Fibroblast of villous mesenchyme (primary cell): Measurements from ENCODE around the gene PGAM2. TPM values are rescaled to one million over a fixed set of nuclear protein-coding genes. Genes with fewer than 3 reads are reported as not detected.

Experiments used
- DNase-seq: peaks from one replicate; pipeline ENCODE4 v3.0.0-alpha.2; 2010; ENCODE audit warnings: low read depth
- H3K4me3 ChIP-seq: 2 replicates; pipeline ENCODE4 v1.5.1; 2011; ENCODE audit warnings: low read depth, mild to moderate bottlenecking, low read length
- total RNA-seq: library from RNA; depleted of rRNA; stranded (reverse); fragments of >200 nt; gene quantifications from 2 replicates; pipeline ENCODE4 v1.2.3, GENCODE V29; 2012
- TF ChIP-seq, protein P1 (sequence below): IDR thresholded peaks from 2 replicates; pipeline ENCODE4 v1.5.1; 2012; ENCODE audit warnings: low read depth, mild to moderate bottlenecking, low read length; ENCODE audit not compliant: insufficient read depth

The PGAM2 gene
- total RNA-seq = under 0.01 and 0.32 TPM in 2 replicates

GRCh38 chr7:44065431-44066110 is at the start of gene PGAM2:
PGAM2 (minus strand) TSS chr7:44065567; CDS start chr7:44065529, 38 bp downstream.
- no peak for DNase-seq
- TF ChIP-seq, protein P1, sequence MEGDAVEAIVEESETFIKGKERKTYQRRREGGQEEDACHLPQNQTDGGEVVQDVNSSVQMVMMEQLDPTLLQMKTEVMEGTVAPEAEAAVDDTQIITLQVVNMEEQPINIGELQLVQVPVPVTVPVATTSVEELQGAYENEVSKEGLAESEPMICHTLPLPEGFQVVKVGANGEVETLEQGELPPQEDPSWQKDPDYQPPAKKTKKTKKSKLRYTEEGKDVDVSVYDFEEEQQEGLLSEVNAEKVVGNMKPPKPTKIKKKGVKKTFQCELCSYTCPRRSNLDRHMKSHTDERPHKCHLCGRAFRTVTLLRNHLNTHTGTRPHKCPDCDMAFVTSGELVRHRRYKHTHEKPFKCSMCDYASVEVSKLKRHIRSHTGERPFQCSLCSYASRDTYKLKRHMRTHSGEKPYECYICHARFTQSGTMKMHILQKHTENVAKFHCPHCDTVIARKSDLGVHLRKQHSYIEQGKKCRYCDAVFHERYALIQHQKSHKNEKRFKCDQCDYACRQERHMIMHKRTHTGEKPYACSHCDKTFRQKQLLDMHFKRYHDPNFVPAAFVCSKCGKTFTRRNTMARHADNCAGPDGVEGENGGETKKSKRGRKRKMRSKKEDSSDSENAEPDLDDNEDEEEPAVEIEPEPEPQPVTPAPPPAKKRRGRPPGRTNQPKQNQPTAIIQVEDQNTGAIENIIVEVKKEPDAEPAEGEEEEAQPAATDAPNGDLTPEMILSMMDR = no peak
- H3K4me3 ChIP-seq = no peak within 1 kb of the TSS

DNA sequence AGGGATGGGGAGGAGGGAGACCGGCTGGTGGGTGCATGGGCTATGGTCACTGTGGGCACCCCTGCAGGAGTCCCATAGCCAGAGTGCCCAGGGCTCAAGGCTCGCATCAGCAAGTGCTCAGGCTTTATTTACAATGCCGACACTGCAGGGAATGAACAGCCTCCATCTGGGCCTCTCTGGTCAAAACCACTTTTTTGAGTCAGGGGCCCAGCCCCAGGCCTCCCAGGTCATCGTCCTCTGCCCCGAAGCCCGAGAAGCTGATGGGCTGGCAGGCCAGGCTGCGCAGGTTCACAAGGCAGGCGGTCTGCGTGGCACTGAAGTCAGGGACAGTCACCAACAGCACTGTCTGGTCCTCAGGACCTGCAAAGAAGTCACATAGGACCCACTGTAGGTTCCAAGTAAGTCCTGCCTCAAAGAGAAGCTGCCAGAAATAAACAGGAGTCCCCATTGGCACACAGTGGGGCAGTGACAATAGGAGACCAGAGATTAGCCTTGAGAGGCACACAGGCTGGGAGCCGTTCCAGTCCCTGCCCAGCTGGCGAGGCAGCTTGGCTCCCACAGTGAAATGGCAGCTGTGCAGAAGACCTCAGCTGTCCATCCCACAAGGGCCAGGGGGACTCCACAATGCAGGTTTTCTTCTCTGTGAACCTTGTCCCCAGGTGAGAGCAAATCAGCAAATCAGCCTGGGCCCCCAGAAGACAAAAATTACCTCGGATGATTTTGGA is 49.4 kb upstream of the PGAM2 start:
- DNase-seq = no peak
- H3K4me3 ChIP-seq = no peak overlapping the region
- TF ChIP-seq, protein P1 = no peak

GRCh38 chr7:44113764-44114354 is 48.5 kb upstream of the PGAM2 start:
- TF ChIP-seq, protein P1 = no peak
- DNase-seq = no peak
- H3K4me3 ChIP-seq = no peak overlapping the region

- no peak overlapping the region for H3K4me3 ChIP-seq
- no peak for DNase-seq
- TF ChIP-seq, protein P1 = no peak
Measured at GRCh38 chr7:44112997-44113763, 47.8 kb upstream of the PGAM2 start.

- TF ChIP-seq, protein P1 = no peak
- H3K4me3 ChIP-seq = no peak overlapping the region
- DNase-seq = no peak
Measured at GRCh38 chr7:44112231-44112996, 47.0 kb upstream of the PGAM2 start.

- no peak for DNase-seq
- no peak overlapping the region for H3K4me3 ChIP-seq
- TF ChIP-seq, protein P1 = no peak
Measured at GRCh38 chr7:44111761-44112160, 46.4 kb upstream of the PGAM2 start.
